ENCODE measurements around the gene MPC1L.

MPC1L gene

GRCh38 chrX:40628506-40628905 lies 5.3 kb downstream of the MPC1L start:
- DNase-seq (ENCODE audit: low read depth, low spot score) = no peak

GRCh38 chrX:40632199-40632598 lies 9.0 kb downstream of the MPC1L start:
- DNase-seq (ENCODE audit: low read depth, low spot score) = no peak

DNA sequence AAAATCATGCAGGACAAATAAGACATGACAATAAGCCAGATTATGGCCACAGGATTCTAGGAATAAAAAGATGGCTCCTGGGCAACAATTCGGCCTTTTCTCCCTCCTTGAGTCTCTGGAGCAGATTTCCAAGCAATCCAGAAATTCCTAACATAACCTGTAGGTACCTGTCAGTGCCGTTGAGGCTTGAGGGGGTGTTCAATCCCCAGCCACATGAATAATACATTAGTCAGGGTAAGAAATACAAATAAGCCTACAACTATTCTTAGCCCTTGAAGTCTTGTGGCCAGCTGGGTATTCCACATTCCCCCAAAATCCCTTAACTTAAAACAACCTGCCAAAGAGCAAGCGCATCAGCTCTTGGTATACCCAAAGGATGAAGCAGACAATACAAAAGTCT lies 14.5 kb downstream of the MPC1L start:
- no peak for DNase-seq (ENCODE audit: low read depth, low spot score)

DNA sequence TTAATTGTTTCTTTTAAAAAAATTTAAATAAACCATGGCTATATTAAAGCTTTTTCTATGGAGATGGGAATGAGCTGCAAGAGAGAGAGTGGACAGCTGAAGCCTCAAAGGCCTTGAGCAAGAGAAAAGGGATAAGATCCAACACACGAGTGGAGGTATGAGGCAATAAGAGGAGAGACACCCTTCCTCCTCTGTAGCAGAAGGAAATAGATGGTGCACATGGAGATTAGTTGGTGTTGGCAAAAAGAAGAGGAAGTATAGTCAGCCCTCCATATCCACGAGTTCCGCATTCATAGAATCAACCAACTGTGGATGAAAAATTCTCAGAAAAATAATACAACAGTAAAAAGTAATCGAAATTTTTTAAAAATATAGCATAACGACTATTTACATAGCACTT lies 20.9 kb downstream of the MPC1L start:
- no peak for DNase-seq (ENCODE audit: low read depth, low spot score)

DNA sequence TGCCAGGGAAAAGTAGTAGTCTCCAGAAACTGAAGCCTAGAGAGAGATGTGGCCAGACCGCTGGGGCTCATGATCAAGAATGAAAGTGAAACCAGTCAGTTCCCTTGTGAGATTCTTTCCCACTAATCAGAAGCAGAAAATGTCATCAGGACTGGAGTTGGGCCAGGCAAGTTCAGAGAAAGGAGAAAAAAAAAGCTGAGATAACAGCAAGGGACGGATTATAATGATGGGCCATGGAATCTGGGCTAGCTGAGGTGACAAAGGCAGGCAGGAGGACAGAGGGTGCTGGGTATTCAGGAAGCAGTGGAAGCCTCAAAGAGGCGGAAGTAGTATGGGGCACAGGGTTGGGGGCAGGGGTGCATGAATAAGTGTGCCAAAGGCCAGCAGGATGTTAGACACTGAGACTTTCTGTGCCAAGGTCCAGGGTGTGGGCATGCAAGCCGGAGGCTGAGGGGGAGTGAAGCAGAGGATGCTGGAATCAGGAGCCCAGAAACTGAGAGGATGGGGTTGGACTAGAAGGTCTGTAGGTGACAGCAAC lies 21.7 kb downstream of the MPC1L start:
- no peak for DNase-seq (ENCODE audit: low read depth, low spot score)

- DNase-seq (ENCODE audit: low read depth, low spot score) = no peak
Measured at GRCh38 chrX:40646489-40647306, 23.5 kb downstream of the MPC1L start.

DNA sequence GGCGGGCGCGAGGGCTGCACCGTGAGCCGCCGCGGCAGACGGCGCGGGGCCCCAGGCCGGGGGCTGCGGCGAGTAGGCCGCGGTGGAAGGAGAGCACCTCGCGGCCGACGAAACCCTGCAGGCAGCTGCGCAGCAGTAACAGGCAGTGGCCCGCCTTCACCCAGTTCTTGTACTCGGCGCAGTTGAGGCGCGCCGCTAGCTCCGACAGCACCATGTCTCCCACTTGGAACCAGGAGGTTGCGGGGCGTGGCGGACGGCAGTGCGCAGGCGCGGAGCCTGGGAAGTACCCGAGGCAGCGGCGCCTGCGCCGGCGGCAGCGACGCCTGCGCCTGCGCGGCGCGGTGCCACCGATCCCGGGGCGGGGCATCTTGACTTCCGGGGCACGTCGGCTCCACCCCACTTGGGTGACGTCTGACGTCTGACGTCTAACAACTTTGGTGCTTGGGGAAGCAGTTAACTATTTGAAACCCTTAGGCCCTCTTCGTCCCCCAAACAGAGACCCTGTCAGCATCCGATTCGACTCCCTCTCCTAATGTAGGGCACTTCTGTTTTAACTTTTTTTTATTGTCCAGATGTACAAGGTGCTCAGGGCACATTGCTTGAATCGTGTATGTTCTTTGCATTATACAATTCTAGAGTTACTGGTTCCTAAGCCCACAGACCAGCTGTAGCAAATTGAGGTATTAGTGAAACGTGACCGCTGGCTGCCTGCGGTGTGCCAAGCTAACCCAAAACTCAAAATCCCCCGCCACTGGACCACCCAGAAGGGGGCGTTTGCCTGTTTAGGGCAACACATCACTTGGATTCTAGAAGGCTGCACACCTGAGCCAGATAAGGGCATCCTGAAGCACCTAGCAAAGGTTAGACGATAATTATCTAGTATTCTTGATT lies 24.3 kb downstream of the MPC1L start, which contains the start of gene CXorf38:
CXorf38 (minus strand) TSS at position 255 of the 891 bp plus-strand sequence; CDS start at position 214, 41 bp downstream.
- DNase-seq (ENCODE audit: low read depth, low spot score) = no peak

DNA sequence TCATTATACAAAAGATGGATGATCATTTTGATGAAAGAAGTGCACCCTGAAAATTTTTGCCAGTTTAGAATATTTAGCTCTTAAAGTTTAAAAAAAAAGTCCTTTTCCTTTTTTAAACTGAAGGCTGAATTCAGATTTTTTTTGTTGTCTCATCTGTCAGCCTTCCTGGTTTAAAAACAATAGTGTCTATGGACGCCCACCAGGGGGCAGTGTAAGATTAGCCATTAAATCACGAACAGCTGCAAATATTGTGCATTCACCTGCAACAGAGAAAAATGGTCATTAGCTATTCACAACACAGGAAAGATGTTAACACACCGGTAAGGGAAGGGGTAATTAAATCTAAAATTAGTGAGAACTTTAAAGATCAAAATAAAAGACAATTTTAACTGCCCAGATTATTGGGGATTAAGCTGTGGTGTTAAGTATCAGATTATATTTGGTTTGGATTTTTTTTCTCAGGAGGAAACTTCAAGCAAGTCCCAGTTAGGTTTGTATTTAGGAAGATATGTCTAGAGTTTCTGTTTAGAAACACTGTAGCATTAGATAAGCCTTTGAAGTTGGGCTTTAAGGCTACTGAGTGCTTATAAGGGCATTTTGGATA lies 28.5 kb downstream of the MPC1L start:
- DNase-seq (ENCODE audit: low read depth, low spot score) = no peak

- no peak for DNase-seq (ENCODE audit: low read depth, low spot score)
Measured at GRCh38 chrX:40652664-40653063, 29.4 kb downstream of the MPC1L start.

DNA sequence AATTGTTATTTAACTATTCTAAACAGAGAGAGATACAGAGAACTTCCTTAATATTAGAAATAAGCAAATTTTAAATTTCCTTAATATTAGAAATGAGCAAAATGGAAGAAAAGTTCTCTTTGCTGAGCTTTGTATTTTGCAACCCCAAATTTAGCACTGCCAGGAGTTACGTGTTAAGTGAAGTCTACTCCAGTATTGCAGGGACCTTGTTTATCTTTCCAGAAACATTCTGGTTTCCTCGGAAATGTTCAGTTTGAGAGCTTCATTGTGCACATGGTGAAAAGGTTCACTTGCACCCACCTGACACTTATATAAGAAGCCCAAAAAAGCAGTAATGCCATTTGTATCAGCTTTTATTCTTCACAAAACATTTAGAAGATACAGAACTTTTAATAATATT lies 30.3 kb downstream of the MPC1L start:
- DNase-seq (ENCODE audit: low read depth, low spot score) = no peak

GRCh38 chrX:40660381-40660780 lies 37.2 kb downstream of the MPC1L start:
- no peak for DNase-seq (ENCODE audit: low read depth, low spot score)

- DNase-seq (ENCODE audit: low read depth, low spot score) = no peak
Measured at GRCh38 chrX:40661489-40661888, 38.3 kb downstream of the MPC1L start.

GRCh38 chrX:40663078-40663740 lies 40.0 kb downstream of the MPC1L start:
- DNase-seq (ENCODE audit: low read depth, low spot score) = no peak

DNA sequence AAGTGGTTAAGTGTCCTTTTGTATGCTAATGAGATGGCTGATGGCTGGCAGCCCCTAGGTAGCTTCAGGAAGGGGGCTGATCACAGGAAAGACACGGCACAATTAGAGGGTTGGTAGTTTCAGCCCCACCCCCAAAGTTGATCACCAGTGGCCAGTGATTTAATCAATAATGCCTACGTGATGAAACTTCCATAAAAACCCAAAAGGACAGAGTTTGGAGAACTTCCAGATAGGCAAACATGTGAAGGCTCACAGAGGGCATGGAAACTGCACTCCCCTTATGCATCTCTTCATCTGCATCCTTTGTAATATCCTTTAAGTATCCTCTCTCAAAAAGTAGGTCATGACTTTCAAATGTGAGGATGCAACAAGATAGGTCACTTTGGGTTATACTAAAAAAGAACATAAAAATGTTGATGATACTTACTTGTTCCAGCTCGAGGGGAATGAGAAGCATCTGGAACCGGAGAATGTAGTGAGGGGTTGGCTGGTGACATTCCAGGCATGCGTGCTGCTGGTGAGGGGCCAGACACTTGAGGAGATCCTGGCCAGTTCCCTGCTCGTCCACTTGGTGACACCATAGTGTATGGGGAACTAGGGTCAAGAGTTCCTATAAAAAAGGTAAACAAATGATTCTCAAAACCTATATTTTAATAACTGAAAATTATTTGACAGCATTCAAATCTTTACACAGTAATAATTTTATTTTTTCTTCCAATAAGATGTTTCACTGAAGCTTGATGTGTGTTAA lies 40.8 kb downstream of the MPC1L start:
- DNase-seq (ENCODE audit: low read depth, low spot score) = no peak

GRCh38 chrX:40671126-40671525 lies 47.9 kb downstream of the MPC1L start:
- no peak for DNase-seq (ENCODE audit: low read depth, low spot score)

Measured in iPS DF 19.7 (cell line).